TTC549 (cell line): ENCODE results near the gene PABPN1.

Experiments used
- FAIRE-seq: peaks from 2 replicates; lab custom pipeline; 2012; peaks lifted over from hg19 to GRCh38; lab: Jason Lieb, UNC

The PABPN1 gene

DNA sequence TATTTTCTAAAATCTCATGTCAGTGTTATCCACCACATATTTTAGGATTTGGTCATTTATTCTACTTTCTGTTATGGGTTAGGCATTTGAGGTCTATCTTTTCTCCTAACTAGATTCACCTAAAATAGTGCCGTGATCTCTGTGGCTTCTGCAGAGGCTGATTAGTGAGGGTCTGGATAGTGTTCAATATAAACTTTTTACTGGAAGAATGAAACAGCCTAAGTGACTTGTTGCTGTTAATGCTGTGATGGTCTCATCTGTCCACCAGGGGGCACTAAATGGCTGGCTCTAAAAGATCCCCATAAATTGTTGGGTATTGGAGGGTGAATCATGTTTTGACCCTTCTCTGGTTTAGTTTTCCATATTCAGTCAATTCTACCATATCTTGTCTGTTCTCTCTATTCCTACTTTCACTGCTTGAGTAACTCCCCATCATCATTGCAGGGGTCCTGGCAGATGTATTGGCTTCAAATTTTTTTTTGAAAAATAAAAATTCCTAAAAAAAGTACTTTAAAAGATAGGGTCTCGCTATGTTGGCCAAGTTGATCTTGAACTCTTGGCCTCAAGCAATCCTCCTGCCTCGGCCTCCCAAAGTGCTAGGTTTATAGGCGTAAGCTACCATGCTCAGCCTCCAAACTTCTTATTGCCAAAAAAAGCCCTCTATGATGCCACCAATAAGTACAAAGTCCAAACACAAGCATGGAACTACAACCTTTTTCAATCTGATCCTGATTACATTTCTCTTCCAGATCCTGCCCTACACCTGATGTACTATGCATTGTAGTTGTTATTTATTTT lies 6.9 kb downstream of the PABPN1 start:
- no peak for FAIRE-seq

DNA sequence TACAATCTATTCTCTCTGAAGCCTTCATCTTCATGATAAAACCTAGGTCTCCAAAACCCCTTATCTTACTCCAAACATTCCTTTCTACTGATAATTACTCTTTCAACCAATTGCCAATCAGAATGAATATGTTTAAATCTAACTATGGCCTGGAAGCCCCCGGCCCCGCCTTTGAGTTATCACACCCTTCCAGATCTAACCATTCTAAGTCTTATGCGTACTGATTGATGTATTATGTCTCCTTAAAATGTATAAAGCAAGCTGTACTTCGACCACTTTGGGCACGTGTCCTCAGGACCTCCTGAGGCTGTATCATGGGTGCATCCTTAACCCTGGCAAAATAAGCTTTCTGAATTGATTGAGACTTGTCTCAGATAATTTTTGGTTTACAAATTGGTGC lies 14.4 kb downstream of the PABPN1 start:
- no peak for FAIRE-seq

DNA sequence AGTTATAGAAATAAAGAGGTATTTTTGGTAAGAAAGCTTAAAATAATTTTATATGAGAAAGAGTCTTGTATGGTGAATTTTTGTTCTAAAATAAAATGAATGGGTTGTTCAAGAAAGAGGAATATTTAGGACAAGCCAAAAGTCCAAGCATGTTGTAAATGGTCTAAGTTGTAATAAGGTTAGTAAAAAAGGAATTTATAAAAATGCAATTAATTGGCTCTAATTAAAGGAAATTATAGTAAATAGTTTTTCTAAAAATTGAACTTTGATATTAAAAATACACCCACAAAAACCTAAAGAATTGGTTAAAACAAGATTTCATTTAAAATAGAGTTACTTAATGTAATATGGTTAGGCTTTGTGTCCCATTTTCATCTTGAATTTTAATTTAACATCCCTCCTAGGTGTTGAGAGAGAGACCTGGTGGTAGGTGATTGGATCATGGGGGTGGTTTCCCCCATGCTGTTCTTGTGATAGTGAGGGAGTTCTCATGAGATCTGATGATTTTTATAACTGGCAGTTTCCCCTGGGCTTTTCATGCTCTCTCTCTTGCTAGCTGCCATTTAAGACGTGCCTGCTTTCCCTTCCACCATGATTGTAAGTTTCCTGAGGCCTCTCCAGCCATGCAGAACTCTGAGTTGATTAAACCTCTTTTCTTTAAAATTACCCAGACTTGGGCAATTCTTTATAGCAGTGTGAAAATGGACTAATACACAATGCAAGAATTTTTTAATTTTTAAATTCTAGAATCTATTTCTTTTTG lies 18.4 kb downstream of the PABPN1 start:
- peak; percentile 65 for FAIRE-seq

DNA sequence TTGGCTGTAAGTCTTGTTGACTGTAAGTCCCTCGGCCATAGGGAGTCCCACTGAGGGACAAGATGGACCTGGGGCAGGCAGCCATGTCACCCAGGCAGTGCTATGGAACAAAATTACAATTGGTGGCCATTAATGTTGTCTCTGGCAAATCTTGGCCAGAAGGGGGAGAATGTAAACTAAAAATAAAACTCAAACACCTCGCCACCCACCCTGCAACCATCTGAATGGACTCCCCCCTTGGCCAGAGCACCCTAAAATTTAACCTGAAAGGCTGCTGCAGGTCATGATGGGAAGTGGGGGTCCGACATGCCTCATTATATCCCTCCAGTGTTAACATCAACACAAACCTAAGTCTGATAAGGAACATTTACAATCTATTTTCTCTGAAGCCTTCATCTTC lies 23.2 kb downstream of the PABPN1 start:
- no peak for FAIRE-seq

DNA sequence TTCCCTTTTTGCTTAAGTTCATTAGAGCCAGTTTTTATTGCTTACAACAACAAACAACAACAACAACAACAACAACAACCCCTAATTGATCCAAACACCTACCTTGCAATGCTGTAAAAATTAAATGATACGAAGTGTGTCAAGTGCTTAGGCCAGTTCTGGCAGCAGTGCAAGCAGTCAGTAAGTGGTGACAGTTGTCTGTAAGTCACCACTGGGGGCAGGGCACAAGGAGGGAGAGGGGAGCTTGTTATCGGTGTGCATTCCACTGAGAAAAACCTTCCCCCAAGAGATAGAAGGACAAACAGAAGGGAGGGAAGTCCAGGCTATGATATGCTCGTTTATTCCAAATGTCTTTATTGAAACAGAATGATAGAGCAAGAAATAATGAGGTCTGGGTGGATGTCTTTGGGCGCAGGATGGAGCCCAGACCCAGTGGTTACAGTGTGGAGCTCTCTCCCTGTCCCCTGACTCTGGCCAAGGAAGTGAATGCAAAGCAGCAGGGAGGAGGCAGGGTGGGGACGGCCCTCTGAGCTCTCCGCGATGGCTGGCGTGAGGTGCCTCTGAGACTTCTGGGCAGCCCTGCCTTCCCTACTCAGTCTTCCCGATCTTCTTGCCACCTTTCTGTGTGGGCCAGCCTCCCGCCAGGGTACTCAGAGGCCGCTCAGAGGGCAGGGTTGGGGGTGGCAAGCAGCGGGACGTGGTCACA lies 24.9 kb downstream of the PABPN1 start:
- FAIRE-seq: no peak

DNA sequence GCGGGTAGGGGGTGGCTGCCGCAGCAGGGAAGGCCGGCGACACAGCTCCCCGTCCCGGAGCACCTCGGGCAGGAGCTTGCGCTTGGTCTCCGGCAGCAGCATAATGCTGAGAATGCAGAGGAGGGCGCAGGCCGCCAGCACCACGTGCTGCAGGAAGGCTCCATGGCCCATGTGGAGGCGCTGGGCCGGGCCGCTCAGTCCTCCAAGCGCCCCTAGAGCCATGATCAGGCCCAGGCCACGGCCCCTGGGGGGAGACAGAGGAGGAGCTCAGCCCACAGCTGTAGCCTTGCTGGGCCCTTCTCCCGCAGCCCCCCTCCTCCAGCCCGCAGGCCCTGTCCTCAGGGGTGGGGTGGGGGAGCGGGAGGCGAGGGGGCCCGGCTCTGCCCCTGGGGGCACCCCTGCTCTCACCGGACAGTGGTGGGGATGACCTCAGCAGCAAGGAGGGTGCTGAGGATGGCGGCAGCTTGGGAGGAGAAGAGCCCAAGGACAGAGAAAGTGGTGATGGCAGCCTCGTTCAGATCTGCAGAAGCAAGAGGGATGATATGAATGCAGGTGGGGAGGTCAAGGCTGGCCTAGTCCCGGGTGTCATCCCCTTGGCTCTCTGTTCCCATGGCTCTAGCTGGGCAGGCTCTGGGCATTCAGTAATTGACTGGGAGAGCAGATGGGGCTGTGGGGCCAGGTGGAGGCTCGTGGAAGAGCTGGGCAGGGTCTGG lies 25.6 kb downstream of the PABPN1 start:
- FAIRE-seq: no peak

DNA sequence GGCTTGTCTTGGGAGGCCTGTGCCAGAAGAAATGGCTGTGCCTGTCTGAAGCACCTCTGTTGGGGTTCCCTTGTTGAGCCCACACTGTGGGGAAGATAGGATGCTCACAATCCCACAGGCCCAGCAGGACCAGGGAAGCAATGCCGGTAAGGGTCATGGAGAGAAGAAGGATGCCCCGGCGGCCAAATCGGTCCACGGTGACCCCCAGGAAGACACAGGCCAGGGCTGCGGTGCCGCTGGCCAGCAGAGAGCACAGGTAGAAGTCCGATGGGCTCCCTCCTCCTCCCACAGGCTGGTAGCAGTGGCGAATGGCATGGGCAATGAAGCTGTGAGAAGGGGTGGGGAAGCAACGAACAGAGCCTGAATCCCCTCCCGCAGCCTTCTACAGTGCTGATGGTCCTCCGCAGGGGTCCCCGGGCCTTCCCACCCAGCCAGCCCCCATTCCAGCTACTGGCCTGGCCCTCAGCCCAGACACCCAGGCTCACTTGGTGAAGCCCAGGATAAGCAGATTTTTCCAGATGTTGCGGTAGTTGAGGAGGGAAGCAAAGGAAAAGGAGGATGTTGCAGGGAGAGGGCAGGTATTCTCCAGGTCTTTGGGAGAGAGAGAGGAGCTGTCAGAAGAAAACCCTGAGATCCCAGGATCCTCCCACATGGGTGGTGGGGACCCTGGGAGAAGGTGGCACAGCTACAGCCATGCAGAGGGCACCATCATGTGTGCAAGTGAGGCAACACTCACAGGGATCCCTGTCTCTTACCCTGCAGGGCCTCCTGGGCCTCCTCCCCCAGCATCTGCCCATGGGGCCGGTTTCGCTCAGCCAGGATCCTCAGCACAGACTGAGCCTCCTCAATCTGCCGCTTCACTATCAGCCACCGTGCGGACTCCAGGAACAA lies 26.4 kb downstream of the PABPN1 start:
- no peak for FAIRE-seq

DNA sequence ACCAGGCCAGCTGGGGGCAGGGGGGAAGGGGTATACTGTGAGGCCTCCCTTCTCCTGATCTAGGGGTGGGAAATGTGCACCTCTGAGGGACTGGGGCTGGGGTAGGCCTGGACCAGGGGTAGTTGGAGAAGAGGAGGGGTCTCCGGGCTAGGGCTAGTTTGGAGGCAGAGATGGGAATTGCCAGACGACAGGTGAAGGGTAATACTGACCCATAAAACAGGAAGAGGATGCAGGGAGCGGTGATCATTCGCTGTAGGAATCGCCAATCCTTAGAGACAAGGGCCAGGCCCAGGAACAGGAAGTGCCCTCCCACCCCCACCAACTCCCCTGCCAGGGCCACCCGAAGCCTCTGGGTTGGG lies 27.0 kb downstream of the PABPN1 start:
- no peak for FAIRE-seq

DNA sequence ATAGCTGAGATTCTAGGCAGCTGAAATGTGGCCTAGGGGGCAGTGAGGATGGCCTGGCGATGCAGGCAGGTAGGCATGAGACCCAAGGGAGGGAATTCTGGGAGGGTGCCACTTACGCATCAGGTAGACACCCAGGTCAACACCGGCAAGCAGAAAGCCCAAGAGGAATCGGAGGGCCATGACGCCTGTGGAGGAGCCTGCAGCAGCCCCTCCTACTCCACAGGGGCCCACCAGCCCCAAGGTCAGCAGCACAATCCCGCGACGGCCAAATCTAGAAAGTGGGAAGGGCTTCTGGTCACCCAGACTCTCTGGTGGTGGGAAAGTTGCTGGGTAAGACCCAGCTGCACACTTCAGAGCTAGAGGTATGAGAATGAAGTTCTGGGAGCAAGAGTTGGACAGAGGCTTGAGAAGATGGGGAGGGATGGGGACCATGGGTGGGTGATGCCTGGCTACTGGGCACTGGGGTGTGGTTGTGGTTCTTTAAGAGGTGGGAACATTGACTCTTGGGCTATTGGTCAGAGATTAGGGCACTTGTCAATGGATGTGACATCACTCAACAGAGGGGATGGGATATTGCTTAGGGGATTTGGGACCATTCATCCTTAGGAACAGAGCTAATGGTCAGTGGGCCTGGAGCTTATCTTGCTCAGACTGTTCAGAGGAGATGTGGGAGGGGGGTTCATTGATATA lies 28.0 kb downstream of the PABPN1 start:
- FAIRE-seq: no peak

DNA sequence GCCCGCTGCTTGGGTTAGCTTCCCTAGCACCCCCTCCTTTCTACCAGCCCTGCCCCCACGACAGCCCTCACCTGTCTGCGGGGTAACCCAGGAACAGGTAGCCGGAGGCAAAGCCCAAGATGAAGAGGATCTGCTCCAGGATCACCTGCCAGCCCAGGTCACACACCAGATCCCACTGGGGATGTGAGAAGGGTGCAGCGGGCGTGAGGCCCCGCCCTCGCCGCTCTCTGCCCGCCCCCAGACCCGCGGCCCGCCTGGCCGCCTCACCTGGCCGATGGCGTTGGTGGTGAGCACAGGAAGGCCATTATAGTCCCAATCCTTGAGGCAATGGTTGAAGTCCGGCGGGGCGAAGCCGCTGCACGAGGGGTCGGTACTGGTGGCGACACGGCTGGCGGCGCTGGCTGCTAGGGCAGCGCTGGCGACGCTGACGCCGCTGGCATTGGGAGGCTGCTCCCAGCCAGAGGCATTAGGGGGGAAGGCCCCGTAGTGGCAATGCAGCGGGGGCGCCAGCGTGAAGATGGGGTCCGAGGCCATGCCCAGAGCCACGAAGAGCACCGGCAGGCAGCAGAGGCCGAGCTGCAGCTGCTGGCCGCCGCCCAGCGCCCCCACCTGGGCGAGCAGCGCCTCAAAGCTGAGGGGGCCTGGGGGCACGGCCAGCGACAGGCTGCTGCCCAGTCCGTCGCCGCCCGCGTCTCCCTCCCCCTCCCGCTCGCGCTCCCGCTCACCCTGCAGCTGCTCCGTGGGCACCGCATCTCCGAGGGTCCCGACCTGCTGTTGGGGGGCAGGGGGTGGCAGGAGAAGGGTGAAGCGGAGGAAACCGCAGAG lies 30.6 kb downstream of the PABPN1 start:
- FAIRE-seq: no peak

DNA sequence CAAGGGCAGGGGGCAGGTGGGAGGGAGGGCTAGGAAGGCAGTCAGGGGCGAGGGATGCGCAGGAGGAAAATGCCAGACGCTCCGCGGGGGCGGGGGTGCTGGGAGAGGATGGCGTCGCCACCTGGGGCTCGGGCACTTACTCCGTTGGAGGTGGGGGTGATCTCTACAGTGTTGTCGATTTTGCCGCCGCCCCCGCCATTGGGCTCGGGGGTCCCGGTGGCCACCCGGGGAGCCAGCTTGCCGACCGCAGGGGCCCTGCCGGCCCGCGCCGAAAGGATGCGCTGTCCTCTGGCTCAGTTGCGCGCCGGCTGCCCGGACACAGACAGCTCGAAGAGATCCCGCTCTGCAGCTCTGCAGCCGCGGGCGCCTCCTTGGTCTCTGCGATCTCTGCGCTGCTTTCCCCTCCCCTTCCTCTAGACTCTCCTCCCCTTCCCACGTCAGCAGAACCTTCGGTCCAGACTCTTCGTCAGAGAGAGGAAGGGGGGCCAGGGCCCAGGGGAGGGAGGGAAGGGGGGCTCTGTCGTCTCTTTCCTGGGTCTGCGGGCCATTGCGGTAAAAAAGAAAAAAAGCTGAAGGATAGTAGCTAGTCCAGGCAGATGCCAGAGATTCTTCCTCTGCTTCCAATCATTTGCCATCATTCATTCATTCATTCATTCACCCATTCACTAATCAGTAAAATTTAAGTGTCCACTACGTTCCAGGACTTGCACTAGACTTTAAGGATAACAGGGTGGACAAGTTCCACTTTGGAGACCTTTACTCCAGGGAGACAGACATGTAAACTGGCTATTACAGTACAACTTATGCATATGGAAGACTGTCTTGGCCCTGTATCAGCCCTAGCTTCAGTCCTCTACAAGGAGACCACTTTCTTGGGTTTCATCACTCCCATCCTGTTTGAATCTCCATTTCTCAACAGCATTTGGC lies 31.5 kb downstream of the PABPN1 start, which contains the start of gene SLC22A17:
Gene SLC22A17, minus strand, starts transcription at position 382 of the 927 bp plus-strand sequence.
- FAIRE-seq: no peak

DNA sequence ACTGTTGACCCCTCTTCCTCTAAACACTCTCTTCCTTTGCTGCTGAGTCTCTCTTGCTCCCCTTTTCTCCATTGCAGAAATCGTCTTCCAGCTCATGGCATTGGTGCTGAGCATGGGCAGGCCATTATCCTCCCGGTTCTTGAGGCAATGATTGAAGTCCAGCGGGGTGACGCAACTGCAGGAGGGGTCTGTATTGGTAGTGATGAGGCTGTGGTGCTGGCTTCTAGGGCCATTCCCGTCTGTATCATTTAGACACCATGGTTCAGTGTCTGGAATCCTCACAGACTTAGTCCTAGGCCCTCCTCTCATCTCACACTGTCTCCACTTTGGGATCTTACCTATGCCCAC lies 32.1 kb downstream of the PABPN1 start:
- FAIRE-seq: no peak

DNA sequence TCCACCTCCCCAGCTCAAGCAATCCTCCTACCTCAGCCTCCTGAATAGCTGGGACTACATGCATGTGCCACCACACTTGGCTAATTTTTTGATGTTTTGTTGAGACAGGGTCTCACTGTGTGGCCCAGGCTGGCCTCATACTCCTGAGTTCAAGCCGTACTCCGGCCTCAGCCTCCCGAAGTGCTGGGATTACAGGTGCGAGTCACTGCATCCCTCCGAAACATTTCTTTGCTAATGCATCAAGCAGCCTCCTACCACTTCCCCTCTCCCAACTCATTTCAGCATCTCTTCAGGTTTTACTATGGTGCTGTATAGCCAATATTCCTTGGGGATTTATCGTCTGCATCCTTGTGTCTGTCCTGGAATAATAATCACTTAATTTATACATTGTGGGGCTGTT lies 33.7 kb downstream of the PABPN1 start:
- no peak for FAIRE-seq

DNA sequence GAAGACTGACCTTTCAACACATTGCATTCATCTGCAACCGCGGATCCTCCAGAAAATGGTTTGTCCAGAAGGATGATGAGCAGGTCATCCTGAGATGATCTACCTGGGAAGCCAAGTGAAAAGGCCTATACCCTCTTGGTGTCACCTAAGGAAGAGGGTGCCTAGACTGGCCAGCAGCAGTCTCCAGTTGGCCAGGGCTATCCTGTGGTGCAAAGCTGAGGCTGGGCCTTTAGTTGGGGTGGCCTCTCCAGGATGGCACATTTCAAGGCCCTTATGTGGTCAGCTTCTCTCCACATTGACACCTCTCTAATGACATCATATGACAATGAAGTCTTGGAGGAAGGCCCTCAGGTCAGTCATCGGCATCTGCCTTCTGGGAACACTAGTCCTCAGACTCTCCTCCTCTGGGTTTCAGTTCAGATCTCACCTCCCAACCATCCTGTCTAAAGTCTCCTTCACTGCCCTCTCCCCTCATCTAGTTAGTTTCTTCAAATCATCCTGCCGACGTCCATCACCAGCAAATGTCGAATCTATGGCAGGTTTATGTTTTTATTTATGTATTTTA lies 34.7 kb downstream of the PABPN1 start:
- FAIRE-seq: no peak

DNA sequence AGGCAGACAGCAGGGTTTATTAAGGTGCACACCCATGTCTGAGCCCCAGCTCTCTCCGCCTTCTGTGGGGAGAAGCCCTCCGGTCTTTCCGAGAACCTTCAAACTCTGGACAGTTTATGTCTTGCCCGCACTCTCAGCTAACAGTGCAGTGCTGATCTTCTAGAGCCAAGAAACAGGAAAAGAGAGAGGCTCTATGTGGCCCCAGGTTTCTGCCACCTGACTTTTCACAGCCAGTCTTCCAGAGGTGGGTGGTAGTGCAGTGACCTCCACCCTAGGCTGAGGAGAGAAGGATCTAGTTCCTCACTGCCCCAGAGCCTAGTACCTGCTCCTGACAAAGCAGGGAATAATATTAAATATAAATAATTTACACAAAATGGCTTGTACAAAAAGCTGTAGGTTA lies 35.4 kb downstream of the PABPN1 start:
- no peak for FAIRE-seq

DNA sequence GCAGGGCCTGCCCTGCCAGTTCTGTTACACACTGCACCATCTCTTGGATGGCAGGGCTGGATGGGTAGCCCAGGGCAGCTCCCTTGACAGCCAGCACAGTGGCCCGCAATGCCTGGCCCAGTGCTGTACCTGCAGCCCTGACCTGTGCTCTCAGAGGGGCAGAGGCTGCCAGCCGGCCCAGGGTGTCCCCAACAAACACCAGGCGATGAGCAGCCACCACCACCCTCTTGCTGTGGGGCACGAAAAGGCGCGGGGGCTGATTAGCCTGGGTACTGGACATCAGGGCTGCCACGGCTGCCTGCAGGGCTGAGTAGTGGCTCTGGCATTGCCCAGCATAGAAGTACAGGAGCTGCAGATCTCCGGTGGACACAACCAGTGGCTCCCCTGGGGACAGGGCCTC lies 36.0 kb downstream of the PABPN1 start:
- no peak for FAIRE-seq

DNA sequence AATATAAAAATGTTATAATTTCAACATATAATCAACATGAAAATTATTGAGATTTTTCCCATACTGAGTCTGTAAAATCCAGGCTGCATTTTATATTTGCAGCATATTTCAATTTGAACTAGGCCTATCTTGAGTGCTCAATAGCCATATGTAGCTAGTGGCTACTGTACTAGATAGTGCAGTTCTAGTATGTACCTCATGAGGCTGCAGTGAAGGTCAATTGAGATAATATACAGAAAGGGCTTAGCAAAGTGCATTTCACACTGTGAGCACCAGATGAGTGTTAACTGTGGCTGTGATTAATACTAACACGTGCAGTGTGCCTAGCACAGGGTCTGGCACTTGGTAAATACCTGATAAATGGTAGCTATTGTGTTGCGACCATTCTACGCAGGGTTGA lies 36.8 kb downstream of the PABPN1 start:
- FAIRE-seq: no peak

DNA sequence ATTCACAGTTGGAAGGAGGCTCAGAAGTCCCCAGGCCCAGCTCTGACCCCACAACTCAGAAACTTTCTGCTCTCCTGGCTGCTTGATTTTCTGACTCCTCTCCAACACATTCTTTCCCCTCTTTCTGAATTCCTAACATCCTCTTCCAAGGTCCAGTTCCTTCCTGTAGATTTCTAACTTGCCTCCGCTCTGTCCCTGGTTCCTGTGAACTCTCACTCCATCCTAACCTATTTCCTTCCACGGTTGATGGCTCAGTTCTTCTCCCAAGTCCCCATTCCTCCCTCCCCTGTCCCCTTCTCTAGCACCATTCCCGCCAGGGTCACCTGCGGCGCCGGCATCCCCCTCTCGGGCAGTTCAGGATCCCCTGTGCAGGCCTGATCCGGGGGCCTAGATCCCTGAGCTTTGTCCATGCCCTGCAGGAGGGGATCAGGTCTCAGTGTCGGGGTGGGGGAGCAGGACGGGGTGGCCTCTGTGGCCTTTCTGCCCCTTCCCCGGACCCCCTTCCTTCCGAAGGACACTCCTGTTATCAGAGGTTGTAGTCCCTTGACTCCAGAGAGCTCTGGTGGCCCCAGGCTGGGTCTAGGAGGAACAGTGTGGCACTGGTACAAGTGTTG lies 37.4 kb downstream of the PABPN1 start:
- FAIRE-seq: no peak
